Fibroblast of mammary gland (primary cell): Measurements from ENCODE around the gene CABCOCO1.
A peak's percentile ranks its signal among the peaks of the same experiment; 100 is the strongest.

Experiments
- DNase-seq: peaks from one replicate; pipeline ENCODE4 v3.0.0-alpha.2; 2010; ENCODE audit warnings: low read depth
- H3K4me3 ChIP-seq: 2 replicates; pipeline ENCODE4 v1.5.1; 2011; ENCODE audit warnings: low read depth, mild to moderate bottlenecking, low read length, moderate library complexity; ENCODE audit not compliant: control insufficient read depth
- TF ChIP-seq, protein P1 (sequence below): conservative IDR thresholded peaks from 2 replicates; pipeline ENCODE4 v1.5.1; 2011; ENCODE audit warnings: low read depth, low read length, inconsistent platforms; ENCODE audit not compliant: control insufficient read depth, insufficient read depth

Gene CABCOCO1

GRCh38 chr10:61621605-61622051 is 41.1 kb upstream of the CABCOCO1 start:
- H3K4me3 ChIP-seq = no peak overlapping the region
- DNase-seq = no peak
- TF ChIP-seq, protein P1, sequence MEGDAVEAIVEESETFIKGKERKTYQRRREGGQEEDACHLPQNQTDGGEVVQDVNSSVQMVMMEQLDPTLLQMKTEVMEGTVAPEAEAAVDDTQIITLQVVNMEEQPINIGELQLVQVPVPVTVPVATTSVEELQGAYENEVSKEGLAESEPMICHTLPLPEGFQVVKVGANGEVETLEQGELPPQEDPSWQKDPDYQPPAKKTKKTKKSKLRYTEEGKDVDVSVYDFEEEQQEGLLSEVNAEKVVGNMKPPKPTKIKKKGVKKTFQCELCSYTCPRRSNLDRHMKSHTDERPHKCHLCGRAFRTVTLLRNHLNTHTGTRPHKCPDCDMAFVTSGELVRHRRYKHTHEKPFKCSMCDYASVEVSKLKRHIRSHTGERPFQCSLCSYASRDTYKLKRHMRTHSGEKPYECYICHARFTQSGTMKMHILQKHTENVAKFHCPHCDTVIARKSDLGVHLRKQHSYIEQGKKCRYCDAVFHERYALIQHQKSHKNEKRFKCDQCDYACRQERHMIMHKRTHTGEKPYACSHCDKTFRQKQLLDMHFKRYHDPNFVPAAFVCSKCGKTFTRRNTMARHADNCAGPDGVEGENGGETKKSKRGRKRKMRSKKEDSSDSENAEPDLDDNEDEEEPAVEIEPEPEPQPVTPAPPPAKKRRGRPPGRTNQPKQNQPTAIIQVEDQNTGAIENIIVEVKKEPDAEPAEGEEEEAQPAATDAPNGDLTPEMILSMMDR = no peak

DNA sequence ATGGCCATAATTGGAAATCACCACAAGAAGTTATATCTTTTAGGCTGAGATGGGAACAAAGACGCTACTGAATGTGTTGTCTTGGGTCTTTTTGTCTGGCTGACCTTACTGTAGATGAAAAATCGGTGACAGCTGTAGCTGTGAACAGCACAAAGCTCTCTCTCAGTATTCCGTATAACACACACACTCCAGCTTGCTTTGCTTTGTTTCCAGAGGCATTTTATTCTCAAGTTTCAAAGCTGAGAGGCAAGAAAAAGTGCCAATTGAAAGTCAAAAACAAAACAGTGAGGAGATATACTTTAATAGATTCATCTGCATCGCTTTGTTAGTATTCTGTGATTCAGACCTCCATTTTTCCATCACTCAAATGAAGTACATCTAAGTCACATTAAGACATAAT is 39.6 kb upstream of the CABCOCO1 start:
- TF ChIP-seq, protein P1 = no peak
- DNase-seq = no peak

GRCh38 chr10:61626209-61626608 is 36.5 kb upstream of the CABCOCO1 start:
- H3K4me3 ChIP-seq = no peak overlapping the region
- DNase-seq = no peak
- TF ChIP-seq, protein P1 = no peak

More for the DNA sequence above, 39.6 kb upstream of the CABCOCO1 start:
- H3K4me3 ChIP-seq = no peak overlapping the region

DNA sequence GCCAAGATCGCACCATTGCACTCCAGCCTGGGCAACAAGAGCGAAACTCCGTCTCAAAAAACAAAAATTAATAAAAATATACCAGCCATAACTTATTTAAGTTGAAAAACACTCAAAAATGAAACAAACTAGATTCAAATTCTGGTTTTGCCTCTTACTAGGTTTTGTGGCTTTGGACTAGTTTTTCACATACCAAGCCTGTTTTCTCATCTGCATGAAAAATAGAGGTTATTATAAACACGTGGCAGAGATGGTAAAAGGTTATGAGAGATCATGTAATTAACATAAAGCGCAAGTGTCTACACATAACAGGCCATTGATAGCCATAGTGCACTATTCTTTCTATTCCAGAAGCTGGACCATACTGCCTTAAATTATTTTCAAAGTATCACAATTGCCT is 35.5 kb upstream of the CABCOCO1 start:
- H3K4me3 ChIP-seq = no peak overlapping the region

DNA sequence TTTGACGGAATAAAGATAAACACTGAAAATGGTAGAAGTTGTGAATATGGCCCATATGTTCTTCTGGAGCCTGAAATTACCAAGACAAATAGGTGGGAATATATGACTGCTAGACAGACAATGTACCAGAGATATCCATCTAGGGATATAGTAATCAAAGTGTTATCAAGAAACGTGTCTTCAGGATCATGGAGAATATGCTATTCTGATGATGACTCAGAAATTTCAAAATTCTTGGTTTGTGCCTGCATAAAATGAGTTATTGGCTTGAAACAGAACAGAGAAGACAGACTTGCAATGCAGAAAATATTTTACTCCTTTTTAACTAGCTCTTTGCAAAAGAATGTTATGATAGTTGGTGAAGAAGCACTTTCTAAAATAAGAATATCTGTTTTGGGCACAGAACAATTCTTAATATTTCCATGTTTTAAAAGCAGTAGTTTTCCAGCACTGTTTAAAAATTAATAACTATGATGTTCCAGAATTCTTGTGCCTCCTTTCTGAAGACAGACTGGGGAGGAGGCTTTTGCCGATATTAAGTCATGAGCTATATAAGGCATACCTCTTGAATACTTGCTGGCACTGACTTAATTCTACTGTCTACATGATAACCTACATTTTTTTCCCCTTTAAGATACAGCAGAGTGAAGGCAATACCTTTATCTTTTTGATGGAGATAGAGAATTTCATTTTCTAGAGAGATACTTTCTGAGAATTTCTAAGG is 34.4 kb upstream of the CABCOCO1 start:
- no peak overlapping the region for H3K4me3 ChIP-seq
- DNase-seq = peak; percentile 78
- TF ChIP-seq, protein P1 = no peak

More for the DNA sequence above, 35.5 kb upstream of the CABCOCO1 start:
- peak; percentile 62 for DNase-seq
- TF ChIP-seq, protein P1 = no peak

GRCh38 chr10:61628875-61629513 is 33.7 kb upstream of the CABCOCO1 start:
- no peak overlapping the region for H3K4me3 ChIP-seq
- TF ChIP-seq, protein P1 = no peak
- peak; percentile 97 for DNase-seq
